Tibial nerve (tissue), 4 donors: ENCODE results near the gene SEL1L2. TPM values are rescaled to one million over a fixed set of nuclear protein-coding genes. Genes with fewer than 3 reads are reported as not detected.

Experiments
- DNase-seq, 2 donors: peaks; one replicate each; pipeline ENCODE4 v3.0.0-alpha.2; 2019; ENCODE audit warnings: low spot score in 2 of 2
- H3K27ac ChIP-seq, 4 donors: fragments of 200-600 bp; sonication (generic) in 3 of 4; one replicate each; pipeline ENCODE4 v1.5.1; 2017 to 2019; ENCODE audit warnings: mild to moderate bottlenecking in 1 of 4
- H3K27me3 ChIP-seq, 2 donors: fragments of 200-600 bp; sonication (generic) in 1 of 2; one replicate each; pipeline versions ENCODE4 v1.5.1 to v1.6.0; 2017 to 2019
- H3K36me3 ChIP-seq, 3 donors: fragments of 200-600 bp; sonication (generic); one replicate each; pipeline ENCODE4 v1.5.1; 2018 to 2019
- H3K4me1 ChIP-seq, 4 donors: fragments of 200-600 bp; sonication (generic) in 3 of 4; one replicate each; pipeline ENCODE4 v1.5.1; 2017 to 2019
- H3K4me3 ChIP-seq, 4 donors: fragments of 200-600 bp; sonication (generic) in 3 of 4; one replicate each; pipeline ENCODE4 v1.5.1; 2017 to 2019; ENCODE audit warnings: mild to moderate bottlenecking in 1 of 4, moderate library complexity in 1 of 4
- H3K9me3 ChIP-seq, 4 donors: fragments of 200-600 bp; sonication (generic) in 3 of 4; one replicate each; pipeline ENCODE4 v1.5.1; 2017 to 2019
- CTCF ChIP-seq, 5 experiments: fragments of 200-600 bp in 3 of 5; fragments of 450-650 bp in 2 of 5; sonication (generic) in 3 of 5; IDR thresholded peaks; one replicate each; pipeline ENCODE4 v1.5.1; 2016 to 2019; ENCODE audit warnings: antibody characterized with exemption in 5 of 5, mild to moderate bottlenecking in 3 of 5, moderate library complexity in 2 of 5
- EP300 ChIP-seq, 2 donors: sonication (generic); formaldehyde crosslinking; IDR thresholded peaks; one replicate each; pipeline ENCODE4 v1.6.1; 2017; ENCODE audit warnings: antibody characterized with exemption in 2 of 2, mild to moderate bottlenecking in 1 of 2
- POLR2A ChIP-seq, 2 donors: fragments of 450-650 bp; IDR thresholded peaks; one replicate each; pipeline ENCODE4 v1.6.1; 2017; ENCODE audit warnings: antibody characterized with exemption in 2 of 2, mild to moderate bottlenecking in 2 of 2, moderate library complexity in 2 of 2
- WGBS, 2 donors: methylation state at CpG; one replicate each; pipeline ENCODE4 v1.1.5; 2018; 5-methylcytosine and 5-hydroxymethylcytosine counted together
- small RNA-seq: library from RNA; depleted of rRNA; stranded (forward); fragments of <200 nt; gene quantifications from one replicate; pipeline ENCODE3, GENCODE V24; 2016
- total RNA-seq, 4 donors: library from RNA; depleted of rRNA; stranded (reverse); fragments of >200 nt; gene quantifications; one replicate each; pipeline ENCODE4 v1.1.0, GENCODE V29; 2016

Gene SEL1L2
- total RNA-seq, 4 donors from 2014 or later, result not detected

GRCh38 chr20:13810446-13810845 is 180.0 kb downstream of the SEL1L2 start:
- Histone ChIP-seq H3K4me3 (no peak overlapping the region), H3K9me3 (no peaks in the 10 kb centered on the region), H3K27ac (no peak overlapping the region), H3K27me3 (no peaks in the 10 kb centered on the region), H3K36me3 (peaks cover 0 to 98% (median 36%) of the 10 kb centered on the region in 3 donors), H3K4me1 (no peaks in the 10 kb centered on the region)
- TF ChIP-seq CTCF (IDR thresholded peaks at IDR 0.05), result no peak
- no peak for TF ChIP-seq POLR2A (IDR thresholded peaks at IDR 0.05)
- no peak for TF ChIP-seq EP300 (IDR thresholded peaks at IDR 0.05)
- DNase-seq, result no peak

GRCh38 chr20:13809855-13810254 is 180.6 kb downstream of the SEL1L2 start:
- H3K27me3 ChIP-seq, result no peaks in the 10 kb centered on the region
- H3K36me3 ChIP-seq, result peaks cover 0 to 99% (median 36%) of the 10 kb centered on the region in 3 donors
- no peak overlapping the region for H3K4me3 ChIP-seq
- H3K4me1 ChIP-seq, result no peaks in the 10 kb centered on the region
- WGBS, 2 donors, result 91 to 93% methylated on average over 3 of the region's 3 CpGs
- DNase-seq, result no peak
- TF ChIP-seq CTCF (IDR thresholded peaks at IDR 0.05) (no peak), EP300 (IDR thresholded peaks at IDR 0.05) (no peak), POLR2A (IDR thresholded peaks at IDR 0.05) (no peak)
- no peak overlapping the region for H3K27ac ChIP-seq
- no peaks in the 10 kb centered on the region for H3K9me3 ChIP-seq

- DNase-seq, result no peak
- Histone ChIP-seq H3K4me1 (no peaks in the 10 kb centered on the region), H3K27ac (no peak overlapping the region), H3K9me3 (no peaks in the 10 kb centered on the region), H3K27me3 (no peaks in the 10 kb centered on the region), H3K4me3 (no peak overlapping the region), H3K36me3 (peaks cover 0 to 99% (median 36%) of the 10 kb centered on the region in 3 donors)
- WGBS, 2 donors, result 91% methylated on average over 2 of the region's 2 CpGs
- no peak for TF ChIP-seq EP300 (IDR thresholded peaks at IDR 0.05)
- no peak for TF ChIP-seq POLR2A (IDR thresholded peaks at IDR 0.05)
- no peak for TF ChIP-seq CTCF (IDR thresholded peaks at IDR 0.05)
Measured at GRCh38 chr20:13809373-13809772, 181.0 kb downstream of the SEL1L2 start.

GRCh38 chr20:13800728-13801134 is 189.7 kb downstream of the SEL1L2 start:
- TF ChIP-seq EP300 (IDR thresholded peaks at IDR 0.05) (no peak), CTCF (IDR thresholded peaks at IDR 0.05) (no peak), POLR2A (IDR thresholded peaks at IDR 0.05) (no peak)
- WGBS, 2 donors, result 28 to 49% methylated on average over 7 of the region's 7 CpGs
- no peak overlapping the region for H3K27ac ChIP-seq
- peak; percentile 49 to 50 for DNase-seq
- no peak overlapping the region for H3K4me3 ChIP-seq
- peaks cover 0 to 13% (median 0%) of the 10 kb centered on the region in 4 donors for H3K4me1 ChIP-seq
- no peaks in the 10 kb centered on the region for H3K9me3 ChIP-seq
- H3K27me3 ChIP-seq, result no peaks in the 10 kb centered on the region
- peaks cover 0 to 88% (median 5%) of the 10 kb centered on the region in 3 donors for H3K36me3 ChIP-seq

GRCh38 chr20:13799974-13800373 is 190.4 kb downstream of the SEL1L2 start:
- peaks cover 0 to 13% (median 0%) of the 10 kb centered on the region in 4 donors for H3K4me1 ChIP-seq
- no peak for DNase-seq
- H3K27me3 ChIP-seq, result no peaks in the 10 kb centered on the region
- WGBS, 2 donors, result 87 to 88% methylated on average over 2 of the region's 2 CpGs
- no peak overlapping the region for H3K27ac ChIP-seq
- no peaks in the 10 kb centered on the region for H3K9me3 ChIP-seq
- no peak overlapping the region for H3K4me3 ChIP-seq
- no peak for TF ChIP-seq CTCF (IDR thresholded peaks at IDR 0.05)
- TF ChIP-seq POLR2A (IDR thresholded peaks at IDR 0.05), result no peak
- TF ChIP-seq EP300 (IDR thresholded peaks at IDR 0.05), result no peak
- peaks cover 0 to 88% (median 5%) of the 10 kb centered on the region in 3 donors for H3K36me3 ChIP-seq

Small RNA genes within 50 kb of the gene (small RNA-seq; reads per million reads assigned to genes)
- not detected for gene RNU6-278P
- gene RPS3P1, result not detected

Other genes starting within 250 kb of the SEL1L2 start
- gene ESF1, start 205.7 kb downstream of the SEL1L2 start, total RNA-seq, result 10 to 100 TPM; 14.9 to 28.0 (median 16.5) TPM
- gene NDUFAF5, start 205.6 kb downstream of the SEL1L2 start, total RNA-seq, result 10 to 100 TPM; 11.2 to 32.1 (median 21.2) TPM
- gene MACROD2, start 4.9 kb upstream of the SEL1L2 start, total RNA-seq, result 10 to 100 TPM in 2 of 4 donors, 1 to 10 TPM in 2; 4.0 to 14.1 (median 10.4) TPM